Uterus (tissue), 4 donors: Measurements from ENCODE around the gene TOMM20. TPM values are rescaled to one million over a fixed set of nuclear protein-coding genes. Genes with fewer than 3 reads are reported as not detected.

Experiments used
- DNase-seq, 2 donors: peaks; one replicate each; pipeline ENCODE4 v3.0.0-alpha.2; 2019 to 2020
- H3K27ac ChIP-seq, 2 donors: fragments of 200-600 bp; sonication (generic); 1 replicate in 1 of 2; 2 replicates in 1 of 2; pipeline ENCODE4 v1.5.1; 2016 to 2018
- H3K27me3 ChIP-seq, 2 donors: fragments of 200-600 bp; sonication (generic); one replicate each; pipeline ENCODE4 v1.5.1; 2018 to 2019; ENCODE audit warnings: control low read depth in 1 of 2
- H3K36me3 ChIP-seq, 2 donors: fragments of 200-600 bp; sonication (generic); one replicate each; pipeline ENCODE4 v1.5.1; 2019; ENCODE audit warnings: control low read depth in 1 of 2
- H3K4me1 ChIP-seq, 2 donors: fragments of 200-600 bp; sonication (generic); one replicate each; pipeline ENCODE4 v1.5.1; 2018 to 2019; ENCODE audit warnings: control low read depth in 1 of 2
- H3K4me3 ChIP-seq, 2 donors: fragments of 200-600 bp; sonication (generic); 1 replicate in 1 of 2; 2 replicates in 1 of 2; pipeline ENCODE4 v1.5.1; 2018 to 2019; ENCODE audit warnings: mild to moderate bottlenecking in 1 of 2
- H3K9me3 ChIP-seq, 2 donors: fragments of 200-600 bp; sonication (generic); one replicate each; pipeline ENCODE4 v1.5.1; 2019; ENCODE audit warnings: control low read depth in 1 of 2
- POLR2A ChIP-seq, 2 donors: fragments of 450-650 bp; IDR thresholded peaks; one replicate each; pipeline ENCODE4 v1.6.1; 2016; ENCODE audit warnings: antibody characterized with exemption in 2 of 2, mild to moderate bottlenecking in 1 of 2, moderate library complexity in 1 of 2
- intact Hi-C: fragments of 100-400 bp; cut with DNase I; formaldehyde crosslinking; loops from one replicate; pipeline ENCODE4 v1.15.1; 2023; ENCODE audit warnings: low total_unique reads
- total RNA-seq, 4 donors: library from RNA; depleted of rRNA in 3 of 4; stranded (reverse); fragments of >200 nt in 3 of 4; gene quantifications; one replicate each; pipeline versions ENCODE4 v1.1.0 to v1.2.4, GENCODE V29; 2014 to 2023
- TF ChIP-seq, protein P1 (sequence below), 4 experiments: fragments of 200-600 bp in 2 of 4; fragments of 450-650 bp in 2 of 4; sonication (generic) in 2 of 4; IDR thresholded peaks; one replicate each; pipeline ENCODE4 v1.5.1; 2016 to 2019; ENCODE audit warnings: antibody characterized with exemption in 4 of 4, mild to moderate bottlenecking in 2 of 4, moderate library complexity in 1 of 4
- donor health status: DM: yes; HTN: yes; CAD: no.

The TOMM20 gene
- total RNA-seq, 4 donors from 2014 or later = 72.9 to 149 (median 110) TPM

- intact Hi-C loops = no loop called here
Observed at GRCh38 chr1:235108185-235108593, 20.4 kb downstream of the TOMM20 start.

DNA sequence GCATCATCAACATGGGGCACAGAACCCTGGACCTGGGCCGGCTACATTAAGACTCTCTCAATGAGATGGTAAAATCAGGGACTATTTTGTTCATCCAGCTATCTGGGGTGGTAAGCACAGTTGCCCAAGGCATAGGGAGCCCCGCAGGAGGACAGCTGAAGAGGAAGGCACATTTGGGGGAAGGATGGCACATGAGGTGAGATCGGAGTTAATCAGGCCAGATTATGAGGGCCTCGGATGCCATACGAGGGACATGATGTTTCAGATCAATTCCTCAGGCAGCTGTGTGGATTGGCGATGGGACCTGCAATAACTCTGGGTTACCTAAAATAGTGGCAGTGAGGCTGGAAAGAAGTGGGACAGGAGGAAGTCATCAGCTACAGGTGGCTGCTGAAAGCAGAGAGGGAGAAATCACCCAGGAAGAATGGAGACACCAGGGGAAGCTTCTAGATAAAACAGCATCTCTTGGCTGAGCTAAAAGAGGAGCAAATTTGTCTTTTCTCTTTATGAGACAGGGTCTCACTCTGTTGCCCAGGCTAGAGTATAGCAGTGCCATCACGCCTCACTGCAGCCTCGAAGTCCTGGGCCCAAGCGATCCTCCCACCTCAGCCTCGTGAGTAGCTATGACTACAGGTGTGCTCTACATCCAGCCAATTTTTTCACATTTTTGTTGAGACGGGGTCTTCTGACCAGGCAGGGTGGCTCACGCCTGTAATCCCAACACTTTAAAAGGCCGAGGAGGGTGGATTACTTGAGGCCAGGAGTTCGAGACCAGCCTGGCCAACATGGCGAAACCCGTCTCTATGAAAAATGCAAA, 21.1 kb downstream of the TOMM20 start:
- DNase-seq = no peak
- Histone ChIP-seq H3K4me3 (no peak overlapping the region), H3K4me1 (no peaks in the 10 kb centered on the region), H3K27ac (no peak overlapping the region), H3K36me3 (no peaks in the 10 kb centered on the region), H3K9me3 (no peaks in the 10 kb centered on the region), H3K27me3 (no peaks in the 10 kb centered on the region)
- intact Hi-C loops = no loop called here
- no peak for TF ChIP-seq POLR2A (IDR thresholded peaks at IDR 0.05)
- TF ChIP-seq, protein P1, sequence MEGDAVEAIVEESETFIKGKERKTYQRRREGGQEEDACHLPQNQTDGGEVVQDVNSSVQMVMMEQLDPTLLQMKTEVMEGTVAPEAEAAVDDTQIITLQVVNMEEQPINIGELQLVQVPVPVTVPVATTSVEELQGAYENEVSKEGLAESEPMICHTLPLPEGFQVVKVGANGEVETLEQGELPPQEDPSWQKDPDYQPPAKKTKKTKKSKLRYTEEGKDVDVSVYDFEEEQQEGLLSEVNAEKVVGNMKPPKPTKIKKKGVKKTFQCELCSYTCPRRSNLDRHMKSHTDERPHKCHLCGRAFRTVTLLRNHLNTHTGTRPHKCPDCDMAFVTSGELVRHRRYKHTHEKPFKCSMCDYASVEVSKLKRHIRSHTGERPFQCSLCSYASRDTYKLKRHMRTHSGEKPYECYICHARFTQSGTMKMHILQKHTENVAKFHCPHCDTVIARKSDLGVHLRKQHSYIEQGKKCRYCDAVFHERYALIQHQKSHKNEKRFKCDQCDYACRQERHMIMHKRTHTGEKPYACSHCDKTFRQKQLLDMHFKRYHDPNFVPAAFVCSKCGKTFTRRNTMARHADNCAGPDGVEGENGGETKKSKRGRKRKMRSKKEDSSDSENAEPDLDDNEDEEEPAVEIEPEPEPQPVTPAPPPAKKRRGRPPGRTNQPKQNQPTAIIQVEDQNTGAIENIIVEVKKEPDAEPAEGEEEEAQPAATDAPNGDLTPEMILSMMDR (IDR thresholded peaks at IDR 0.05) = no peak

More at GRCh38 chr1:235108185-235108593, 20.4 kb downstream of the TOMM20 start:
- Histone ChIP-seq H3K4me1 (no peaks in the 10 kb centered on the region), H3K36me3 (no peaks in the 10 kb centered on the region), H3K27me3 (no peaks in the 10 kb centered on the region), H3K9me3 (no peaks in the 10 kb centered on the region), H3K4me3 (no peak overlapping the region), H3K27ac (no peak overlapping the region)
- no peak for DNase-seq
- TF ChIP-seq POLR2A (IDR thresholded peaks at IDR 0.05) = no peak
- TF ChIP-seq, protein P1 (IDR thresholded peaks at IDR 0.05) = no peak

- Histone ChIP-seq H3K27me3 (no peaks in the 10 kb centered on the region), H3K4me3 (no peak overlapping the region), H3K27ac (no peak overlapping the region), H3K36me3 (no peaks in the 10 kb centered on the region), H3K4me1 (no peaks in the 10 kb centered on the region), H3K9me3 (no peaks in the 10 kb centered on the region)
- no peak for DNase-seq
- intact Hi-C loops = no loop called here
- TF ChIP-seq, protein P1 (IDR thresholded peaks at IDR 0.05) = no peak
- no peak for TF ChIP-seq POLR2A (IDR thresholded peaks at IDR 0.05)
Observed at GRCh38 chr1:235106457-235106856, 22.2 kb downstream of the TOMM20 start.

GRCh38 chr1:235105051-235106043, 23.3 kb downstream of the TOMM20 start:
- H3K4me1 ChIP-seq = no peaks in the 10 kb centered on the region
- H3K27me3 ChIP-seq = no peaks in the 10 kb centered on the region
- TF ChIP-seq, protein P1 (IDR thresholded peaks at IDR 0.05) = no peak
- no peak for TF ChIP-seq POLR2A (IDR thresholded peaks at IDR 0.05)
- intact Hi-C loops = no loop called here
- no peaks in the 10 kb centered on the region for H3K36me3 ChIP-seq
- DNase-seq = no peak
- no peaks in the 10 kb centered on the region for H3K9me3 ChIP-seq
- no peak overlapping the region for H3K4me3 ChIP-seq
- no peak overlapping the region for H3K27ac ChIP-seq
